T-cell (primary cell): Measurements from ENCODE around the gene VWA3B. TPM values are rescaled to one million over a fixed set of nuclear protein-coding genes. Genes with fewer than 3 reads are reported as not detected.

Experiments
- ATAC-seq, 4 experiments: fragments of 200-7000 bp in 3 of 4; fragments of 150-1000 bp in 1 of 4; cut with Tn5 transposase; replicated peaks in 1 of 4; 1 replicate in 3 of 4; 2 replicates in 1 of 4; pipeline ENCODE4 v1.10.0; 2021; ENCODE audit warnings: moderate library complexity in 3 of 4, mild to moderate bottlenecking in 2 of 4, moderate number of reproducible peaks in 1 of 4
- CTCF ChIA-PET, 2 donors: fragments of 300-600 bp; sonication (Branson Sonifier 250); formaldehyde crosslinking; loops; one replicate each; lab custom pipeline; 2022; ENCODE audit warnings: antibody characterized with exemption in 2 of 2; lab: Charles Lee
- POLR2A ChIA-PET, 2 donors: fragments of 300-600 bp; sonication (Branson Sonifier 250); formaldehyde crosslinking; loops; one replicate each; lab custom pipeline; 2022; ENCODE audit warnings: antibody characterized with exemption in 2 of 2; lab: Charles Lee
- DNase-seq, 35 experiments: peaks; one replicate each; pipeline versions ENCODE4 v3.0.0 to v3.0.0-alpha.2; 2013 to 2023
- H3K27ac ChIP-seq: one replicate; pipeline ENCODE4 v1.5.1; 2013; ENCODE audit warnings: low read length
- H3K27me3 ChIP-seq, 2 experiments: replicated peaks in 1 of 2; 1 replicate in 1 of 2; 2 replicates in 1 of 2; pipeline versions ENCODE4 v1.6.1 to v1.7.0; 2013; ENCODE audit warnings: low read length in 1 of 2, mixed read lengths in 1 of 2; ENCODE audit not compliant: control insufficient read depth in 2 of 2, insufficient read depth in 2 of 2; ENCODE audit errors: extremely low read depth in 1 of 2
- H3K36me3 ChIP-seq, 2 donors: 1 replicate in 1 of 2; 2 replicates in 1 of 2; pipeline versions ENCODE4 v1.6.1 to v1.7.0; 2013; ENCODE audit warnings: low read length in 1 of 2; ENCODE audit not compliant: control insufficient read depth in 2 of 2, insufficient read depth in 1 of 2; ENCODE audit errors: extremely low read depth in 1 of 2
- H3K4me1 ChIP-seq, 2 experiments: 1 replicate in 1 of 2; 2 replicates in 1 of 2; pipeline versions ENCODE4 v1.6.1 to v1.7.0; 2013; ENCODE audit warnings: low read length in 2 of 2, mixed read lengths in 1 of 2; ENCODE audit not compliant: insufficient read depth in 2 of 2, control insufficient read depth in 1 of 2; ENCODE audit errors: extremely low read depth in 1 of 2
- H3K4me3 ChIP-seq, 2 donors: 1 replicate in 1 of 2; 2 replicates in 1 of 2; pipeline versions ENCODE4 v1.5.1 to v1.7.0; 2013; ENCODE audit warnings: mild to moderate bottlenecking in 2 of 2, low read length in 1 of 2, moderate library complexity in 1 of 2; ENCODE audit not compliant: control insufficient read depth in 1 of 2; ENCODE audit errors: extremely low read depth in 1 of 2
- H3K9me3 ChIP-seq: 2 replicates; pipeline ENCODE4 v1.7.0; 2013
- H3K27ac Mint-ChIP-seq, 2 donors: one replicate each; pipeline ENCODE4 v1.8.0; 2020 to 2021; ENCODE audit warnings: mild to moderate bottlenecking in 2 of 2, mixed read lengths in 2 of 2
- H3K27me3 Mint-ChIP-seq, 2 donors: one replicate each; pipeline ENCODE4 v1.8.0; 2021 to 2022; ENCODE audit warnings: mixed read lengths in 2 of 2
- H3K36me3 Mint-ChIP-seq: one replicate; pipeline ENCODE4 v1.8.0; 2021; ENCODE audit warnings: mixed read lengths
- H3K4me1 Mint-ChIP-seq, 3 donors: one replicate each; pipeline ENCODE4 v1.8.0; 2020 to 2022; ENCODE audit warnings: mixed read lengths in 3 of 3, mild to moderate bottlenecking in 1 of 3
- H3K4me3 Mint-ChIP-seq, 3 donors: one replicate each; pipeline ENCODE4 v1.8.0; 2020 to 2022; ENCODE audit warnings: mild to moderate bottlenecking in 3 of 3, mixed read lengths in 3 of 3, moderate library complexity in 3 of 3
- H3K9me3 Mint-ChIP-seq, 3 donors: one replicate each; pipeline ENCODE4 v1.8.0; 2020 to 2022; ENCODE audit warnings: mixed read lengths in 3 of 3
- WGBS: methylation state at CpG from one replicate; pipeline ENCODE4 v1.1.5; 2013; ENCODE audit warnings: missing lambda C conversion rate; ENCODE audit not compliant: insufficient coverage; 5-methylcytosine and 5-hydroxymethylcytosine counted together
- total RNA-seq, 35 experiments: library from RNA in 6 of 35; stranded (reverse) in 6 of 35; fragments of 120-200 nt in 1 of 35; gene quantifications; one replicate each; pipeline versions ENCODE4 v1.2.1 to v1.2.4 and lab custom pipeline; 2013 to 2026

VWA3B gene
- total RNA-seq, 5 donors from 2014 or later (not counting 1 experiment from before 2014, with no cell fraction given), result not detected

GRCh38 chr2:98156304-98156703 is 69.3 kb downstream of the VWA3B start:
- no peak overlapping the region for H3K4me3 ChIP-seq
- Mint-ChIP-seq H3K27ac (no peak overlapping the region), H3K27me3 (peaks cover 21 to 25% of the 10 kb centered on the region in 2 donors), H3K9me3 (no peaks in the 10 kb centered on the region), H3K36me3 (no peaks in the 10 kb centered on the region), H3K4me3 (no peak overlapping the region), H3K4me1 (no peaks in the 10 kb centered on the region)
- no peaks in the 10 kb centered on the region for H3K4me1 ChIP-seq
- POLR2A ChIA-PET, result no interaction called here
- DNase-seq, result no peak
- no peaks in the 10 kb centered on the region for H3K36me3 ChIP-seq
- WGBS, result no CpG with 5 or more reads among the region's 7 CpGs
- H3K9me3 ChIP-seq, result no peaks in the 10 kb centered on the region
- no peak overlapping the region for H3K27ac ChIP-seq
- CTCF ChIA-PET, result no interaction called here
- ATAC-seq, result no peak
- peaks cover 0 to 21% of the 10 kb centered on the region in 2 experiments for H3K27me3 ChIP-seq

- ChIA-PET CTCF (no interaction called here), POLR2A (no interaction called here)
- H3K36me3 ChIP-seq, result no peaks in the 10 kb centered on the region
- DNase-seq (no peak), ATAC-seq (no peak)
- no peak overlapping the region for H3K4me3 ChIP-seq
- no peaks in the 10 kb centered on the region for H3K9me3 ChIP-seq
- Mint-ChIP-seq H3K4me1 (no peaks in the 10 kb centered on the region), H3K27me3 (peaks cover 22 to 26% of the 10 kb centered on the region in 2 donors), H3K27ac (no peak overlapping the region), H3K9me3 (no peaks in the 10 kb centered on the region), H3K36me3 (no peaks in the 10 kb centered on the region), H3K4me3 (no peak overlapping the region)
- WGBS, result 97% methylated on average over 5 of the region's 8 CpGs
- no peak overlapping the region for H3K27ac ChIP-seq
- H3K27me3 ChIP-seq, result peaks cover 0 to 23% of the 10 kb centered on the region in 2 experiments
- H3K4me1 ChIP-seq, result no peaks in the 10 kb centered on the region
Observed at GRCh38 chr2:98157557-98157956, 70.6 kb downstream of the VWA3B start.

GRCh38 chr2:98158305-98158704 is 71.3 kb downstream of the VWA3B start:
- ChIA-PET POLR2A (no interaction called here), CTCF (no interaction called here)
- no peak overlapping the region for H3K27ac ChIP-seq
- DNase-seq (no peak), ATAC-seq (no peak)
- H3K27me3 ChIP-seq, result peaks cover 0 to 27% of the 10 kb centered on the region in 2 experiments
- no peaks in the 10 kb centered on the region for H3K36me3 ChIP-seq
- Mint-ChIP-seq H3K27me3 (peaks cover 24 to 26% of the 10 kb centered on the region in 2 donors), H3K27ac (no peak overlapping the region), H3K9me3 (no peaks in the 10 kb centered on the region), H3K36me3 (no peaks in the 10 kb centered on the region), H3K4me1 (no peaks in the 10 kb centered on the region), H3K4me3 (no peak overlapping the region)
- H3K9me3 ChIP-seq, result no peaks in the 10 kb centered on the region
- no peak overlapping the region for H3K4me3 ChIP-seq
- WGBS, result 85% methylated on average over 8 of the region's 8 CpGs
- no peaks in the 10 kb centered on the region for H3K4me1 ChIP-seq

- Histone ChIP-seq H3K9me3 (no peaks in the 10 kb centered on the region), H3K4me3 (no peak overlapping the region), H3K36me3 (no peaks in the 10 kb centered on the region), H3K4me1 (no peaks in the 10 kb centered on the region), H3K27me3 (peaks cover 0 to 26% of the 10 kb centered on the region in 2 experiments), H3K27ac (no peak overlapping the region)
- Mint-ChIP-seq H3K36me3 (no peaks in the 10 kb centered on the region), H3K4me3 (no peak overlapping the region), H3K4me1 (no peaks in the 10 kb centered on the region), H3K27ac (no peak overlapping the region), H3K27me3 (peaks cover 28 to 30% of the 10 kb centered on the region in 2 donors), H3K9me3 (no peaks in the 10 kb centered on the region)
- DNase-seq (no peak), ATAC-seq (no peak)
- POLR2A ChIA-PET, result no interaction called here
- CTCF ChIA-PET, result no interaction called here
- 87% methylated on average over 4 of the region's 4 CpGs for WGBS
Observed at GRCh38 chr2:98160554-98160953, 73.6 kb downstream of the VWA3B start.

- Mint-ChIP-seq H3K9me3 (no peaks in the 10 kb centered on the region), H3K27me3 (peaks cover 26 to 28% of the 10 kb centered on the region in 2 donors), H3K4me1 (no peaks in the 10 kb centered on the region), H3K27ac (no peak overlapping the region), H3K36me3 (no peaks in the 10 kb centered on the region), H3K4me3 (no peak overlapping the region)
- ChIA-PET CTCF (no interaction called here), POLR2A (no interaction called here)
- Histone ChIP-seq H3K4me1 (no peaks in the 10 kb centered on the region), H3K9me3 (no peaks in the 10 kb centered on the region), H3K36me3 (no peaks in the 10 kb centered on the region), H3K4me3 (no peak overlapping the region), H3K27ac (no peak overlapping the region), H3K27me3 (peaks cover 0 to 31% of the 10 kb centered on the region in 2 experiments)
- ATAC-seq (no peak), DNase-seq (no peak)
- WGBS, result 62% methylated on average over 2 of the region's 4 CpGs
Observed at GRCh38 chr2:98161186-98161585, 74.2 kb downstream of the VWA3B start.

- no peaks in the 10 kb centered on the region for H3K36me3 ChIP-seq
- no peaks in the 10 kb centered on the region for H3K4me1 ChIP-seq
- ChIA-PET POLR2A (interaction anchor here in 1 of 2 donors (0.5 kb wide), 1 partner anchor 19 kb away, joined by 3 read pairs; no protein-coding TSS in a partner anchor), CTCF (no interaction called here)
- Mint-ChIP-seq H3K36me3 (no peaks in the 10 kb centered on the region), H3K9me3 (no peaks in the 10 kb centered on the region), H3K4me3 (no peak overlapping the region), H3K4me1 (no peaks in the 10 kb centered on the region), H3K27me3 (peaks cover 25 to 26% of the 10 kb centered on the region in 2 donors), H3K27ac (no peak overlapping the region)
- H3K27ac ChIP-seq, result no peak overlapping the region
- no peaks in the 10 kb centered on the region for H3K9me3 ChIP-seq
- WGBS, result 100% methylated on average over 1 of the region's 2 CpGs
- ATAC-seq, result no peak
- H3K27me3 ChIP-seq, result peaks cover 4 to 31% of the 10 kb centered on the region in 2 experiments
- DNase-seq, result no peak
- no peak overlapping the region for H3K4me3 ChIP-seq
Observed at GRCh38 chr2:98164256-98164655, 77.3 kb downstream of the VWA3B start.
